Breast epithelium (tissue), 4 donors: Measurements from ENCODE around the gene IFNLR1. TPM values are rescaled to one million over a fixed set of nuclear protein-coding genes. Genes with fewer than 3 reads are reported as not detected.
A peak's percentile ranks its signal among the peaks of the same experiment; 100 is the strongest.

Source experiments
- DNase-seq, 2 donors: peaks; one replicate each; pipeline ENCODE4 v3.0.0-alpha.2; 2019; ENCODE audit warnings: low spot score in 2 of 2
- H3K27ac ChIP-seq, 2 donors: fragments of 200-600 bp; sonication (generic) in 1 of 2; one replicate each; pipeline ENCODE4 v1.5.1; 2016 to 2019; ENCODE audit warnings: mild to moderate bottlenecking in 1 of 2
- H3K27me3 ChIP-seq, 2 donors: fragments of 200-600 bp; sonication (generic) in 1 of 2; one replicate each; pipeline versions ENCODE4 v1.5.1 to v1.6.0; 2017 to 2019; ENCODE audit warnings: control low read depth in 1 of 2, mild to moderate bottlenecking in 1 of 2
- H3K36me3 ChIP-seq: fragments of 200-600 bp; one replicate; pipeline ENCODE4 v1.5.1; 2019
- H3K4me1 ChIP-seq, 2 donors: fragments of 200-600 bp; sonication (generic); one replicate each; pipeline ENCODE4 v1.5.1; 2016 to 2019; ENCODE audit warnings: control low read depth in 1 of 2
- H3K4me3 ChIP-seq, 3 donors: fragments of 200-600 bp; sonication (generic); 1 replicate in 2 of 3; 2 replicates in 1 of 3; pipeline ENCODE4 v1.5.1; 2016 to 2019; ENCODE audit warnings: mild to moderate bottlenecking in 3 of 3, moderate library complexity in 2 of 3
- H3K9me3 ChIP-seq, 2 donors: fragments of 200-600 bp; sonication (generic) in 1 of 2; one replicate each; pipeline ENCODE4 v1.5.1; 2016 to 2019; ENCODE audit warnings: control low read depth in 1 of 2
- CTCF ChIP-seq, 3 donors: fragments of 450-650 bp; IDR thresholded peaks; one replicate each; pipeline ENCODE4 v1.5.1; 2016 to 2017; ENCODE audit warnings: antibody characterized with exemption in 3 of 3, mild to moderate bottlenecking in 3 of 3, moderate library complexity in 3 of 3
- POLR2A ChIP-seq: fragments of 450-650 bp; IDR thresholded peaks from one replicate; pipeline ENCODE4 v1.6.1; 2016; ENCODE audit warnings: antibody characterized with exemption, mild to moderate bottlenecking, moderate library complexity
- POLR2AphosphoS5 ChIP-seq, 3 donors: sonication (generic); formaldehyde crosslinking; IDR thresholded peaks; one replicate each; pipeline ENCODE4 v1.6.1; 2017; ENCODE audit warnings: antibody characterized with exemption in 3 of 3
- intact Hi-C: fragments of 100-400 bp; cut with DNase I; formaldehyde crosslinking; loops from one replicate; pipeline ENCODE4 v1.15.1; 2023; ENCODE audit warnings: low total_unique reads
- total RNA-seq, 3 donors: library from RNA; depleted of rRNA; stranded (reverse); fragments of >200 nt; gene quantifications; one replicate each; pipeline ENCODE4 v1.1.0, GENCODE V29; 2016

IFNLR1 gene
- 10 to 100 TPM in 1 of 3 donors, 1 to 10 TPM in 1, under 1 TPM in 1; under 0.01 to 10.7 (median 3.9) TPM for total RNA-seq

- intact Hi-C loops = no loop called here
- Histone ChIP-seq H3K27ac (peak within 1 kb of the TSS; percentile 93 to 94), H3K36me3 (no peaks in the 10 kb centered on the region), H3K4me1 (no peaks in the 10 kb centered on the region), H3K9me3 (no peaks in the 10 kb centered on the region), H3K27me3 (no peaks in the 10 kb centered on the region), H3K4me3 (peak within 1 kb of the TSS; percentile 45 to 88 (median 73))
- TF ChIP-seq CTCF (IDR thresholded peaks at IDR 0.05) = no peak
- peak; percentile 20 for TF ChIP-seq POLR2A
- TF ChIP-seq POLR2AphosphoS5 (IDR thresholded peaks at IDR 0.05) = peak in 1 of 3 donors; percentile 51
- DNase-seq = peak; percentile 65 to 82
Measured at GRCh38 chr1:24186993-24187790, at the start of gene IFNLR1. IFNLR1 (minus strand) TSS chr1:24187289; CDS start chr1:24187248, 41 bp downstream.

GRCh38 chr1:24235921-24236788 is 49.1 kb upstream of the IFNLR1 start:
- no peak overlapping the region for H3K4me3 ChIP-seq
- H3K27me3 ChIP-seq = no peaks in the 10 kb centered on the region
- no peaks in the 10 kb centered on the region for H3K9me3 ChIP-seq
- no peaks in the 10 kb centered on the region for H3K4me1 ChIP-seq
- DNase-seq = no peak
- intact Hi-C loops = no loop called here
- no peak for TF ChIP-seq POLR2AphosphoS5 (IDR thresholded peaks at IDR 0.05)
- TF ChIP-seq CTCF (IDR thresholded peaks at IDR 0.05) = no peak
- TF ChIP-seq POLR2A = no peak
- H3K27ac ChIP-seq = no peak overlapping the region
- H3K36me3 ChIP-seq = no peaks in the 10 kb centered on the region

- Histone ChIP-seq H3K27ac (no peak overlapping the region), H3K9me3 (no peaks in the 10 kb centered on the region), H3K36me3 (no peaks in the 10 kb centered on the region), H3K4me1 (no peaks in the 10 kb centered on the region), H3K27me3 (no peaks in the 10 kb centered on the region), H3K4me3 (no peak overlapping the region)
- TF ChIP-seq CTCF (IDR thresholded peaks at IDR 0.05) = no peak
- TF ChIP-seq POLR2A = no peak
- TF ChIP-seq POLR2AphosphoS5 (IDR thresholded peaks at IDR 0.05) = no peak
- no peak for DNase-seq
- intact Hi-C loops = no loop called here
Measured at GRCh38 chr1:24233684-24234600, 46.9 kb upstream of the IFNLR1 start.

- H3K36me3 ChIP-seq = no peaks in the 10 kb centered on the region
- no peak for TF ChIP-seq POLR2A
- TF ChIP-seq CTCF (IDR thresholded peaks at IDR 0.05) = no peak
- no peak for TF ChIP-seq POLR2AphosphoS5 (IDR thresholded peaks at IDR 0.05)
- no peaks in the 10 kb centered on the region for H3K4me1 ChIP-seq
- no peak overlapping the region for H3K27ac ChIP-seq
- no peak overlapping the region for H3K4me3 ChIP-seq
- intact Hi-C loops = no loop called here
- no peak for DNase-seq
- H3K9me3 ChIP-seq = no peaks in the 10 kb centered on the region
- H3K27me3 ChIP-seq = no peaks in the 10 kb centered on the region
Measured at GRCh38 chr1:24231701-24232100, 44.6 kb upstream of the IFNLR1 start.
